ENCODE results near the gene KCNT2. TPM values are rescaled to one million over a fixed set of nuclear protein-coding genes. Genes with fewer than 3 reads are reported as not detected.

KCNT2 gene
- total and polyA plus RNA-seq, 2 of the 8 experiments (the other 6 are each of a cell fraction or from before 2014, with no cell fraction given): 2.3 to 10.2 TPM

DNA sequence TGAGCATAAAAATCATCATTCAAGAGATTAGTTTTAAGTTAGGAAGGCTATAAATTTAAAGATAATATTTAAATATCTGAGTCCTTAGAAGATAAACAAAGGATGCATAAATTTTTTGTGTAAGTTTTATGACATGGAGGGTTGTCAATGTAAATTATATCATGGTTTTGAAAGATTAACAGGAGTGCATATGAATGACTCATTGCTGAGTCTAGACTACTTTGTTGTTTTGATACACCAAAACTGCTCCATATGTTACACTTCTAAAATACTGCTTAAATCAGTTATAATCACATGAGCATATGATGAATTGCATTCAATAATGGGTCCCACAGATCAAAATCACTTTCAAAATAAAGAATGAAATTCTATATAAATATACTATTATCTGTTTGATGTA lies 312.5 kb downstream of the KCNT2 start:
- DNase-seq (ENCODE audit: low read depth in 1 of 2, low spot score in 2 of 2) (no peak), FAIRE-seq (no peak)
- H3K79me2 ChIP-seq (ENCODE audit: control insufficient read depth in 1 of 2, insufficient read depth in 2 of 2, low read length in 2 of 2): no peaks in the 10 kb centered on the region
- no peak overlapping the region for H4K8ac ChIP-seq (ENCODE audit: extremely low read depth, insufficient read depth, low read length)
- H3K4me1 ChIP-seq (replicated peaks in 1 of 4; ENCODE audit: control insufficient read depth in 3 of 4, insufficient read depth in 4 of 4, low read length in 3 of 4): no peaks in the 10 kb centered on the region
- no peak overlapping the region for H4K5ac ChIP-seq (ENCODE audit: insufficient read length, low read depth, low read length)
- no peak overlapping the region for H2BK15ac ChIP-seq (ENCODE audit: low read length)
- H4K20me1 ChIP-seq (replicated peaks in 1 of 2; ENCODE audit: control insufficient read depth in 1 of 2, insufficient read depth in 2 of 2, low read length in 2 of 2): no peaks in the 10 kb centered on the region
- H2BK120ac ChIP-seq (replicated peaks; ENCODE audit: low read depth, low read length): no peak overlapping the region
- no peak overlapping the region for H2AFZ ChIP-seq (ENCODE audit: low read length)
- H3K23ac ChIP-seq (ENCODE audit: insufficient read length): no peak overlapping the region
- TF ChIP-seq CTBP2 (IDR thresholded peaks at IDR 0.05; ENCODE audit: borderline replicate concordance, insufficient read depth, insufficient read length, low read length): no peak
- no peak for TF ChIP-seq KDM1A (IDR thresholded peaks at IDR 0.05; ENCODE audit: borderline replicate concordance, low read length)
- no peak for TF ChIP-seq GTF2F1 (IDR thresholded peaks at IDR 0.05; ENCODE audit: borderline replicate concordance, low read depth, low read length)
- no peak for TF ChIP-seq CBX5 (IDR thresholded peaks at IDR 0.05; ENCODE audit: low read depth, low read length)
- no peak for TF ChIP-seq HDAC2 (IDR thresholded peaks at IDR 0.05; ENCODE audit: borderline replicate concordance in 1 of 2, low read depth in 2 of 2, low read length in 2 of 2)
- no peak for TF ChIP-seq NRF1 (IDR thresholded peaks at IDR 0.05; ENCODE audit: low read depth, low read length)
- no peak overlapping the region for H3K9ac ChIP-seq (replicated peaks in 1 of 4; ENCODE audit: extremely low read depth in 1 of 4, low read depth in 3 of 4, low read length in 3 of 4)
- H3K79me1 ChIP-seq (ENCODE audit: low read depth, low read length): no peaks in the 10 kb centered on the region
- no peak overlapping the region for H3K4ac ChIP-seq (replicated peaks; ENCODE audit: insufficient read length, low read depth, low read length)
- no peak overlapping the region for H2BK5ac ChIP-seq (ENCODE audit: low read depth, low read length)
- H3K27ac ChIP-seq (ENCODE audit: low read depth, low read length): no peak overlapping the region
- no peak overlapping the region for H2BK12ac ChIP-seq (ENCODE audit: low read depth, low read length)
- no peak overlapping the region for H2AK5ac ChIP-seq (ENCODE audit: low read depth, low read length)
- no peak overlapping the region for H3K4me3 ChIP-seq (ENCODE audit: extremely low read depth in 1 of 4, insufficient read depth in 2 of 4, low read depth in 3 of 4, low read length in 4 of 4)
- H4K91ac ChIP-seq (replicated peaks; ENCODE audit: insufficient read length, low read length): no peak overlapping the region
- no peak overlapping the region for H2BK20ac ChIP-seq (ENCODE audit: low read length)
- H3K36me3 ChIP-seq (ENCODE audit: control insufficient read depth in 2 of 4, insufficient read depth in 4 of 4, low read length in 3 of 4): no peaks in the 10 kb centered on the region; a peak in 1 of 8 replicates
- ChIA-PET POLR2A (ENCODE audit: partially characterized antibody) (no interaction called here), CTCF (ENCODE audit: partially characterized antibody) (interaction anchor here (1.0 kb wide), 1 partner anchor 9 kb away, joined by 3 read pairs; no protein-coding TSS in a partner anchor)
- H3K23me2 ChIP-seq (ENCODE audit: low read depth, low read length): no peaks in the 10 kb centered on the region
- no peaks in the 10 kb centered on the region for H3K9me3 ChIP-seq (ENCODE audit: insufficient read depth in 2 of 2, low read depth in 1 of 2, low read length in 1 of 2)
- H3K56ac ChIP-seq (replicated peaks; ENCODE audit: insufficient read length, low read depth, low read length): no peak overlapping the region
- H3K4me2 ChIP-seq (ENCODE audit: insufficient read depth in 1 of 2, low read depth in 2 of 2, low read length in 2 of 2): no peak overlapping the region
- H3K18ac ChIP-seq (ENCODE audit: extremely low read depth, low read length): no peak overlapping the region
- no peaks in the 10 kb centered on the region for H3K27me3 ChIP-seq (replicated peaks in 1 of 4; ENCODE audit: control insufficient read depth in 3 of 4, extremely low read depth in 1 of 4, insufficient read depth in 3 of 4, low read length in 3 of 4)
- H3K14ac ChIP-seq (ENCODE audit: insufficient read length): no peak overlapping the region

Measured in H1 (cell line).